ENCODE results near the gene PDCD2L. TPM values are rescaled to one million over a fixed set of nuclear protein-coding genes. Genes with fewer than 3 reads are reported as not detected.

Gene PDCD2L
- total RNA-seq, 1 experiment from 2014 or later: 43.3 TPM

DNA sequence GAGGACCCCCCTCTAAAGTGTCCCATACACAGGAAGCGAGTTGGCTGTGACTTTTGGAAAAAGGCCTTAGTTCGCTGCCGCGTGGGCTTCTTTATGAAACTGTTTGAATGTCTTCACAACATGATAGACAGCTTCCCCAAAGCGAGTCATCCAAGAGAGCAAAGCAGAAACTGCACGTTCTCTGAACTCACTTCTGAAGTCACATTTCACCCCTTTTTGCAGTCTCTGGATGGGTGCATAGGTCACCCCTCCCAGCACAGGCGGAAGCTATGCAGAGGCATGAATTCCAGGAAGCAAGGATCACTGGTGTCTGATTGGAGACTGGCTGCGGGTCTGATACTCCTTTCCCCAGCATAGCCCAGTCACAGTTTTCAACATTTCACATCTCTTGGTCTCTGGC lies 28.6 kb upstream of the PDCD2L start:
- Histone ChIP-seq H3K14ac (ENCODE audit: insufficient read depth, low read length) (no peak overlapping the region), H2BK5ac (ENCODE audit: insufficient read length, low read length) (no peak overlapping the region), H4K91ac (ENCODE audit: insufficient read length, low read depth, low read length) (no peak overlapping the region), H3K79me2 (ENCODE audit: insufficient read depth, low read length) (no peaks in the 10 kb centered on the region), H2BK120ac (ENCODE audit: low read depth, low read length, poor library complexity, severe bottlenecking) (no peak overlapping the region), H3K56ac (ENCODE audit: insufficient read length, low read depth, low read length) (no peak overlapping the region), H3K4me2 (ENCODE audit: insufficient read depth, insufficient read length, low read length) (no peak overlapping the region), H3K27ac (ENCODE audit: insufficient read length, low read depth, low read length) (no peak overlapping the region), H2BK20ac (ENCODE audit: low read depth, low read length, poor library complexity, severe bottlenecking) (no peak overlapping the region), H3K23ac (ENCODE audit: insufficient read length, low read depth, low read length) (no peak overlapping the region), H4K5ac (ENCODE audit: insufficient read length, low read depth, low read length) (no peak overlapping the region), H2BK12ac (ENCODE audit: insufficient read length, low read depth, low read length) (no peak overlapping the region), H3K27me3 (ENCODE audit: insufficient read depth, low read length) (no peaks in the 10 kb centered on the region), H3K9ac (ENCODE audit: extremely low read depth, insufficient read length, low read length) (no peak overlapping the region), H4K20me1 (ENCODE audit: control insufficient read depth, insufficient read depth, insufficient read length) (no peaks in the 10 kb centered on the region), H4K8ac (replicated peaks; ENCODE audit: insufficient read length, low read depth, low read length) (no peak overlapping the region), H3K9me3 (ENCODE audit: control insufficient read depth, low read depth, low read length) (no peaks in the 10 kb centered on the region), H3K23me2 (ENCODE audit: insufficient read length, low read depth, low read length, poor library complexity, severe bottlenecking) (no peaks in the 10 kb centered on the region), H3K4me1 (ENCODE audit: insufficient read depth, low read length) (no peaks in the 10 kb centered on the region), H2BK15ac (ENCODE audit: low read depth, low read length) (no peak overlapping the region), H2AFZ (ENCODE audit: low read length) (no peak overlapping the region), H3K79me1 (ENCODE audit: insufficient read depth, low read depth, low read length, poor library complexity, severe bottlenecking) (no peaks in the 10 kb centered on the region), H3T11ph (ENCODE audit: low read length) (no peak overlapping the region), H3K18ac (ENCODE audit: insufficient read length, low read depth, low read length) (no peak overlapping the region), H2AK5ac (ENCODE audit: insufficient read length, low read length) (no peak overlapping the region), H3K4ac (ENCODE audit: low read depth, low read length) (no peak overlapping the region)
- DNase-seq: no peak
- Mint-ChIP-seq H3K4me3 (no peak overlapping the region), H3K27me3 (ENCODE audit: low read depth) (no peaks in the 10 kb centered on the region), H3K36me3 (ENCODE audit: insufficient read depth in 1 of 3, low read depth in 3 of 3) (peaks cover 40 to 77% (median 72%) of the 10 kb centered on the region in 3 experiments; a peak in 6 of 7 replicates), H3K4me1 (no peaks in the 10 kb centered on the region), H3K27ac (0 out of 7 replicates have a peak overlapping the region, but pooled peaks of 1 of the 3 experiments have one; percentile 57), H3K9me3 (no peaks in the 10 kb centered on the region)
- TF ChIP-seq CTCF (conservative IDR thresholded peaks at IDR 0.05): no peak
- WGBS (ENCODE audit: extremely low coverage, insufficient read length, low lambda C conversion rate): no CpG with 5 or more reads among the region's 8 CpGs
